BE2C (cell line): ENCODE measurements around the gene PRDM15.

Experiments used
- DNase-seq: peaks from one replicate; pipeline ENCODE4 v3.0.0-alpha.2; 2020
- H3K27me3 ChIP-seq: fragments of 250-450 bp; sonication (Bioruptor Pico); 2 replicates; pipeline ENCODE4 v1.5.1; 2020; ENCODE audit warnings: mild to moderate bottlenecking
- H3K36me3 ChIP-seq: fragments of 250-450 bp; sonication (Bioruptor Pico); 2 replicates; pipeline ENCODE4 v1.5.1; 2020; ENCODE audit warnings: mild to moderate bottlenecking
- H3K4me1 ChIP-seq: fragments of 250-450 bp; sonication (Bioruptor Pico); 2 replicates; pipeline ENCODE4 v1.5.1; 2020
- H3K4me3 ChIP-seq: 2 replicates; pipeline ENCODE4 v1.5.1; 2011; ENCODE audit warnings: low read depth, low read length
- H3K9me3 ChIP-seq: fragments of 250-450 bp; sonication (Bioruptor Pico); 2 replicates; pipeline ENCODE4 v1.5.1; 2020
- CTCF ChIP-seq: IDR thresholded peaks from 2 replicates; pipeline ENCODE4 v1.5.1; 2012; ENCODE audit warnings: mild to moderate bottlenecking, low read depth, low read length

Gene PRDM15

GRCh38 chr21:41914965-41915364 lies 35.8 kb upstream of the PRDM15 start:
- Histone ChIP-seq H3K9me3 (no peaks in the 10 kb centered on the region), H3K27me3 (no peaks in the 10 kb centered on the region)

GRCh38 chr21:41914358-41914757 lies 35.2 kb upstream of the PRDM15 start:
- TF ChIP-seq CTCF: no peak
- Histone ChIP-seq H3K4me3 (no peak overlapping the region), H3K4me1 (no peaks in the 10 kb centered on the region), H3K27me3 (no peaks in the 10 kb centered on the region), H3K36me3 (no peaks in the 10 kb centered on the region), H3K9me3 (no peaks in the 10 kb centered on the region)
- DNase-seq: no peak

More at GRCh38 chr21:41914965-41915364, 35.8 kb upstream of the PRDM15 start:
- H3K4me1 ChIP-seq: no peaks in the 10 kb centered on the region
- H3K36me3 ChIP-seq: no peaks in the 10 kb centered on the region
- no peak for TF ChIP-seq CTCF
- DNase-seq: no peak
- H3K4me3 ChIP-seq: no peak overlapping the region

GRCh38 chr21:41913230-41913629 lies 34.1 kb upstream of the PRDM15 start:
- no peaks in the 10 kb centered on the region for H3K4me1 ChIP-seq
- H3K9me3 ChIP-seq: no peaks in the 10 kb centered on the region
- no peak for TF ChIP-seq CTCF
- no peaks in the 10 kb centered on the region for H3K27me3 ChIP-seq
- no peak for DNase-seq
- H3K4me3 ChIP-seq: no peak overlapping the region
- H3K36me3 ChIP-seq: no peaks in the 10 kb centered on the region

GRCh38 chr21:41908829-41909228 lies 29.7 kb upstream of the PRDM15 start:
- Histone ChIP-seq H3K9me3 (no peaks in the 10 kb centered on the region), H3K4me3 (no peak overlapping the region), H3K27me3 (no peaks in the 10 kb centered on the region), H3K36me3 (no peaks in the 10 kb centered on the region), H3K4me1 (no peaks in the 10 kb centered on the region)
- TF ChIP-seq CTCF: no peak
- no peak for DNase-seq

GRCh38 chr21:41907496-41908258 lies 28.5 kb upstream of the PRDM15 start:
- no peak for DNase-seq
- Histone ChIP-seq H3K36me3 (no peaks in the 10 kb centered on the region), H3K9me3 (no peaks in the 10 kb centered on the region), H3K4me3 (no peak overlapping the region), H3K27me3 (no peaks in the 10 kb centered on the region), H3K4me1 (no peaks in the 10 kb centered on the region)
- TF ChIP-seq CTCF: no peak

GRCh38 chr21:41906770-41907169 lies 27.6 kb upstream of the PRDM15 start:
- Histone ChIP-seq H3K36me3 (no peaks in the 10 kb centered on the region), H3K9me3 (no peaks in the 10 kb centered on the region), H3K4me1 (no peaks in the 10 kb centered on the region), H3K4me3 (no peak overlapping the region), H3K27me3 (no peaks in the 10 kb centered on the region)
- DNase-seq: no peak
- TF ChIP-seq CTCF: no peak
